RWPE2 (cell line): ENCODE data around the gene GLG1.

Experiments used
- ATAC-seq: fragments of 200-7000 bp; cut with Tn5 transposase; 3 replicates; pipeline ENCODE4 v1.9.1; 2021; ENCODE audit warnings: low read depth
- DNase-seq: peaks from one replicate; pipeline ENCODE4 v3.0.0-alpha.2; 2020; ENCODE audit warnings: low spot score
- H3K27ac ChIP-seq: fragments of 450-650 bp; 2 replicates; pipeline ENCODE4 v1.5.1; 2017; ENCODE audit warnings: mild to moderate bottlenecking; ENCODE audit not compliant: poor library complexity, severe bottlenecking
- H3K27me3 ChIP-seq: fragments of 250-450 bp; sonication (Bioruptor Pico); 2 replicates; pipeline ENCODE4 v1.5.1; 2021; ENCODE audit warnings: mild to moderate bottlenecking, moderate library complexity; ENCODE audit not compliant: insufficient read depth, poor library complexity, severe bottlenecking
- H3K36me3 ChIP-seq: fragments of 250-450 bp; sonication (Bioruptor Pico); 2 replicates; pipeline ENCODE4 v1.5.1; 2020; ENCODE audit warnings: low read depth, mild to moderate bottlenecking, moderate library complexity
- H3K4me1 ChIP-seq: fragments of 250-450 bp; sonication (Bioruptor Pico); 2 replicates; pipeline ENCODE4 v1.5.1; 2021; ENCODE audit warnings: mild to moderate bottlenecking, moderate library complexity; ENCODE audit not compliant: insufficient read depth, poor library complexity, severe bottlenecking
- H3K4me3 ChIP-seq: fragments of 250-450 bp; sonication (Bioruptor Pico); 2 replicates; pipeline ENCODE4 v1.5.1; 2021; ENCODE audit warnings: mild to moderate bottlenecking, moderate library complexity; ENCODE audit not compliant: severe bottlenecking
- H3K9me3 ChIP-seq: fragments of 250-450 bp; sonication (Bioruptor Pico); 2 replicates; pipeline ENCODE4 v1.5.1; 2021; ENCODE audit warnings: mild to moderate bottlenecking, moderate library complexity; ENCODE audit not compliant: severe bottlenecking
- CTCF ChIP-seq: fragments of 450-650 bp; IDR thresholded peaks from one replicate; pipeline ENCODE4 v1.5.1; 2017; ENCODE audit warnings: mild to moderate bottlenecking, moderate library complexity; ENCODE audit not compliant: poor library complexity, severe bottlenecking

The GLG1 gene

GRCh38 chr16:74456290-74456625 is 150.7 kb downstream of the GLG1 start:
- Histone ChIP-seq H3K9me3 (no peaks in the 10 kb centered on the region), H3K27ac (peak overlapping the region; percentile 96), H3K36me3 (peaks cover 57% of the 10 kb centered on the region), H3K4me3 (no peak overlapping the region), H3K27me3 (no peaks in the 10 kb centered on the region), H3K4me1 (peaks cover 20% of the 10 kb centered on the region)
- DNase-seq: no peak
- TF ChIP-seq CTCF: no peak
- ATAC-seq: no peak

- Histone ChIP-seq H3K36me3 (peaks cover 59% of the 10 kb centered on the region), H3K4me1 (peaks cover 20% of the 10 kb centered on the region), H3K27me3 (no peaks in the 10 kb centered on the region), H3K9me3 (no peaks in the 10 kb centered on the region), H3K27ac (peak overlapping the region; percentile 96), H3K4me3 (no peak overlapping the region)
- ATAC-seq: peak; percentile 84
- peak; percentile 77 for DNase-seq
- TF ChIP-seq CTCF: no peak
Observed at GRCh38 chr16:74455619-74456289, 151.2 kb downstream of the GLG1 start.

GRCh38 chr16:74455213-74455612 is 151.7 kb downstream of the GLG1 start:
- no peak for TF ChIP-seq CTCF
- Histone ChIP-seq H3K36me3 (peaks cover 53% of the 10 kb centered on the region), H3K27me3 (no peaks in the 10 kb centered on the region), H3K4me3 (no peak overlapping the region), H3K9me3 (no peaks in the 10 kb centered on the region), H3K4me1 (peaks cover 24% of the 10 kb centered on the region), H3K27ac (peak overlapping the region; percentile 96)
- peak; percentile 80 for ATAC-seq
- no peak for DNase-seq

- ATAC-seq: no peak
- H3K36me3 ChIP-seq: peaks cover 46% of the 10 kb centered on the region
- no peak for DNase-seq
Observed at GRCh38 chr16:74451951-74452758, 154.8 kb downstream of the GLG1 start.

More at GRCh38 chr16:74451951-74452758, 154.8 kb downstream of the GLG1 start:
- H3K27me3 ChIP-seq: no peaks in the 10 kb centered on the region
- H3K27ac ChIP-seq: peak overlapping the region; percentile 99
- peaks cover 52% of the 10 kb centered on the region for H3K4me1 ChIP-seq
- H3K9me3 ChIP-seq: no peaks in the 10 kb centered on the region
- no peak overlapping the region for H3K4me3 ChIP-seq
- TF ChIP-seq CTCF: no peak
